HFFc6 (cell line): ENCODE measurements around the gene STOX1. TPM values are rescaled to one million over a fixed set of nuclear protein-coding genes. Genes with fewer than 3 reads are reported as not detected.
"Not testable (repeated sequence)": the region's sequence is repeated elsewhere in the genome, so short reads cannot be mapped to it uniquely, and the experiment has no call there.

ENCODE experiments used
- DNase-seq: peaks from one replicate; pipeline ENCODE4 v3.0.0-alpha.2; 2018
- H3K27ac Mint-ChIP-seq: 2 replicates; pipeline ENCODE4 v1.8.0; 2020; ENCODE audit warnings: mild to moderate bottlenecking, mixed read lengths
- H3K27me3 Mint-ChIP-seq: 2 replicates; pipeline ENCODE4 v1.8.0; 2021; ENCODE audit warnings: mild to moderate bottlenecking, moderate library complexity, mixed read lengths; ENCODE audit not compliant: insufficient read depth
- H3K36me3 Mint-ChIP-seq: 2 replicates; pipeline ENCODE4 v1.8.0; 2021; ENCODE audit warnings: low read depth, mixed read lengths
- H3K4me1 Mint-ChIP-seq: 2 replicates; pipeline ENCODE4 v1.8.0; 2020; ENCODE audit warnings: low read depth, mixed read lengths
- H3K4me3 Mint-ChIP-seq: 2 replicates; pipeline ENCODE4 v1.8.0; 2020; ENCODE audit warnings: mild to moderate bottlenecking, moderate library complexity, mixed read lengths
- H3K9me3 Mint-ChIP-seq: 2 replicates; pipeline ENCODE4 v1.8.0; 2020; ENCODE audit warnings: mild to moderate bottlenecking, mixed read lengths
- total RNA-seq, 6 experiments: library from RNA; stranded (reverse); fragmentation: NEBNext Ultra II Directional; extraction: Animal tissue kit (Norgen Biotek cat#: 25700); gene quantifications; 2 replicates in 1 of 6; 3 replicates in 5 of 6; pipeline ENCODE4 v1.2.3, GENCODE V29; 2021
- TF ChIP-seq, protein P1 (sequence below): fragments of 200-600 bp; sonication (generic); IDR thresholded peaks from 2 replicates; pipeline ENCODE4 v1.5.0; 2021; ENCODE audit warnings: antibody characterized with exemption, mild to moderate bottlenecking

The STOX1 gene
- total RNA-seq, 6 experiments from 2014 or later = 0.09 TPM; not detected in 4

- DNase-seq = peak; percentile 30
- H3K4me3 Mint-ChIP-seq = peak overlapping the region; percentile 94
- peak overlapping the region; percentile 98 for H3K27ac Mint-ChIP-seq
- H3K9me3 Mint-ChIP-seq = no peaks in the 10 kb centered on the region
- H3K27me3 Mint-ChIP-seq = no peaks in the 10 kb centered on the region
- TF ChIP-seq, protein P1, sequence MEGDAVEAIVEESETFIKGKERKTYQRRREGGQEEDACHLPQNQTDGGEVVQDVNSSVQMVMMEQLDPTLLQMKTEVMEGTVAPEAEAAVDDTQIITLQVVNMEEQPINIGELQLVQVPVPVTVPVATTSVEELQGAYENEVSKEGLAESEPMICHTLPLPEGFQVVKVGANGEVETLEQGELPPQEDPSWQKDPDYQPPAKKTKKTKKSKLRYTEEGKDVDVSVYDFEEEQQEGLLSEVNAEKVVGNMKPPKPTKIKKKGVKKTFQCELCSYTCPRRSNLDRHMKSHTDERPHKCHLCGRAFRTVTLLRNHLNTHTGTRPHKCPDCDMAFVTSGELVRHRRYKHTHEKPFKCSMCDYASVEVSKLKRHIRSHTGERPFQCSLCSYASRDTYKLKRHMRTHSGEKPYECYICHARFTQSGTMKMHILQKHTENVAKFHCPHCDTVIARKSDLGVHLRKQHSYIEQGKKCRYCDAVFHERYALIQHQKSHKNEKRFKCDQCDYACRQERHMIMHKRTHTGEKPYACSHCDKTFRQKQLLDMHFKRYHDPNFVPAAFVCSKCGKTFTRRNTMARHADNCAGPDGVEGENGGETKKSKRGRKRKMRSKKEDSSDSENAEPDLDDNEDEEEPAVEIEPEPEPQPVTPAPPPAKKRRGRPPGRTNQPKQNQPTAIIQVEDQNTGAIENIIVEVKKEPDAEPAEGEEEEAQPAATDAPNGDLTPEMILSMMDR = no peak
- peaks cover 41% of the 10 kb centered on the region for H3K4me1 Mint-ChIP-seq
- peaks cover 18% of the 10 kb centered on the region for H3K36me3 Mint-ChIP-seq
Measured at GRCh38 chr10:68900427-68901104, 73.2 kb downstream of the STOX1 start.

DNA sequence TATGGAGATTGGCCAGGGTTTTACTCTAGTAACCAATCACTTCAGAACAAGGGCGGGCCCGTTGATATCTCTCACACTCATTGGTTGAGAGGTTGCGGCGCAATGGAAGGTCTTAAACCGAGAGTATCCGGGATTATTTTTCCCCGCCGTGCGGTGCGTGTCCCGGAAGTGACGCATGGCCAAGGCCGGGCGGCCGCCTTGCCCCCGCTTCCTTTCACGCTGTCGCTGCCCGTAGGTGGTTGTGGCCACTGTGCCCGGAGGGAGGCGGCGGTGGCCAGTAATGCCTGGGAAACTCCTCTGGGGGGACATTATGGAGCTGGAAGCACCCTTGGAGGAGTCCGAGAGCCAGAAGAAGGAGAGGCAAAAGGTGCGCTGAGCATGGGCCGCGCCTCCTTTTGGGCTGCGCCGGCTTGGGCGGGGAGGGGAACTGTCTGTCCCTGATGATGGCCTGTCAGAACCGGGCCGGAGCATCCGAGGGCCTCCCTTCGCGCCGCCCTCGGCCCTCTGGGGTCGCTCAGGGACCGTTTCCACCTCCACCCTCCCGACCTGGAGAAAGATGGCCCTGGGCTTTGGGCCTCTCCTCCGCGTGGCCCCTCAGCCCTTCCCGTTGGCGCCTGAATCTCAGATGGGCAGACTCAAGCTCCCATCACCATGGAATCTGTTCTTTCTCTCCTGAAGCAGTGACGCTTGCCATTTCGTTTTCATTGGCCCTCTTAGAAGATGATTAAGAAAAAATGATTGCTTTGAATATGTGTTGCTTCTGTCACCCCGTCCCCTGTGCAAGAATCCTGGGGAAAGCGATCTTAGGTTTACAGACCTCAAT lies 74.0 kb downstream of the STOX1 start, which contains the start of gene DDX50:
DDX50 (plus strand) TSS at position 211 of the 823 bp plus-strand sequence; CDS start at position 281, 70 bp downstream.
- Mint-ChIP-seq H3K27ac (peak within 1 kb of the TSS; percentile 98), H3K27me3 (no peaks in the 10 kb centered on the region), H3K36me3 (peaks cover 20% of the 10 kb centered on the region), H3K4me1 (peaks cover 41% of the 10 kb centered on the region), H3K9me3 (no peaks in the 10 kb centered on the region), H3K4me3 (peak within 1 kb of the TSS; percentile 94)
- peak; percentile 99 for DNase-seq
- TF ChIP-seq, protein P1 = peak; percentile 35; the same call in 1 of the 2 replicates

- H3K9me3 Mint-ChIP-seq = no peaks in the 10 kb centered on the region
- peak overlapping the region; percentile 12; the same call in 1 of the 2 replicates for H3K27ac Mint-ChIP-seq
- no peak for DNase-seq
- H3K4me1 Mint-ChIP-seq = peaks cover 40% of the 10 kb centered on the region
- peak overlapping the region; percentile 94 for H3K4me3 Mint-ChIP-seq
- TF ChIP-seq, protein P1 = no peak
- H3K36me3 Mint-ChIP-seq = peaks cover 29% of the 10 kb centered on the region
- H3K27me3 Mint-ChIP-seq = no peaks in the 10 kb centered on the region
Measured at GRCh38 chr10:68902382-68902781, 75.1 kb downstream of the STOX1 start.

- H3K27ac Mint-ChIP-seq = no peak overlapping the region
- H3K4me3 Mint-ChIP-seq = no peak overlapping the region
- no peaks in the 10 kb centered on the region for H3K9me3 Mint-ChIP-seq
- H3K4me1 Mint-ChIP-seq = 0 out of 2 replicates have a peak, but pooled peaks cover 4% of the 10 kb centered on the region
- H3K36me3 Mint-ChIP-seq = peaks cover 7% of the 10 kb centered on the region; the same call in 1 of the 2 replicates
- no peaks in the 10 kb centered on the region for H3K27me3 Mint-ChIP-seq
- no peak for DNase-seq
- TF ChIP-seq, protein P1 = no peak
Measured at GRCh38 chr10:68924593-68924992, 97.3 kb downstream of the STOX1 start.

GRCh38 chr10:68925489-68925888 lies 98.2 kb downstream of the STOX1 start:
- TF ChIP-seq, protein P1 = no peak
- Mint-ChIP-seq H3K4me3 (no peak overlapping the region), H3K27me3 (no peaks in the 10 kb centered on the region), H3K36me3 (peaks cover 10% of the 10 kb centered on the region; the same call in 1 of the 2 replicates), H3K27ac (no peak overlapping the region), H3K9me3 (no peaks in the 10 kb centered on the region), H3K4me1 (0 out of 2 replicates have a peak, but pooled peaks cover 4% of the 10 kb centered on the region)
- no peak for DNase-seq

DNA sequence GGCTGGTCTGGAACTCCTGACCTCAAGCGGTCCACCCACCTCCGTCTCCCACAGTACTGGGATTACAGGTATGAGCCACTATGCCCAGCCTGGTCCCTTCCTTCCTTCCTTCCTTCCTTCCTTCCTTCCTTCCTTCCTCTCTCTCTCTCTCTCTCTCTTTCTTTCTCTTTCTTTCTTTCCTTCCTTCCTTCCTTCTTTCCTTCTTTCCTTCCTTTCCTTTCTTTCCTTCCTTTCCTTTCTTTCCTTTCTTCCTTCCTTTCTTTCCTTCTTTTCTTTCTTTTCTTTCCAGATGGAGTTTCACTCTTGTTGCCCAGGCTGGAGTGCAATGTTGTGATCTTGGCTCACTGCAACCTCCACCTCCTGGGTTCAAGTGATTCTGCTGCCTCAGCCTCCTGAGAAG lies 101.8 kb downstream of the STOX1 start:
- not testable (repeated sequence) for H3K27me3 Mint-ChIP-seq, DNase-seq, H3K27ac Mint-ChIP-seq, H3K4me3 Mint-ChIP-seq, H3K4me1 Mint-ChIP-seq, H3K9me3 Mint-ChIP-seq
- peaks cover 17% of the 10 kb centered on the region; the same call in 1 of the 2 replicates for H3K36me3 Mint-ChIP-seq

DNA sequence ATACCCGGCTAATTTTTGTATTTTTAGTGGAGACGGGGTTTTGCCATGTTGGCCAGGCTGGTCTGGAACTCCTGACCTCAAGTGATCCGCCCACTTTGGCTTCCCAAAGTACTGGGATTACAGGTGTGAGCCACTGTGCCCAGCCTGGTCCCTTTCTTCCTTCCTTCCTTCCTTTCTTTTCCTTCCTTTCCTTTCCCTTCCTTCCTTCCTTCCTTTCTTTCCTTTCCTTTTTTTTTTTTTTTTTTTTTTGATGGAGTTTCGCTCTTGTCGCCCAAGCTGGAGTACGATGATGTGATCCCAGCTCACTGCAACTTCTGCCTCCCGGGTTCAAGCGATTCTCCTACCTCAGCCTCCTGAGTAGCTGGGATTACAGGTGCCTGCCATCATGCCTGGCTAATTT lies 102.6 kb downstream of the STOX1 start:
- H3K27me3 Mint-ChIP-seq, DNase-seq, H3K27ac Mint-ChIP-seq, H3K4me3 Mint-ChIP-seq, H3K36me3 Mint-ChIP-seq, H3K9me3 Mint-ChIP-seq, H3K4me1 Mint-ChIP-seq: not testable (repeated sequence)

GRCh38 chr10:68932860-68933259 lies 105.5 kb downstream of the STOX1 start:
- not testable (repeated sequence) for DNase-seq, H3K27ac Mint-ChIP-seq, H3K4me1 Mint-ChIP-seq, H3K4me3 Mint-ChIP-seq, H3K9me3 Mint-ChIP-seq, H3K27me3 Mint-ChIP-seq
- peaks cover 17% of the 10 kb centered on the region for H3K36me3 Mint-ChIP-seq
